C4-2B (cell line): ENCODE results near the gene OR11G2.
"Not testable (repeated sequence)": the region's sequence is repeated elsewhere in the genome, so short reads cannot be mapped to it uniquely, and the experiment has no call there.

Experiments used
- H3K27ac ChIP-seq: fragments of 450-650 bp; 2 replicates; pipeline ENCODE4 v1.5.1; 2017
- CTCF ChIP-seq: fragments of 450-650 bp; conservative IDR thresholded peaks from 2 replicates; pipeline ENCODE4 v1.5.1; 2017; ENCODE audit warnings: mild to moderate bottlenecking
- ZFX ChIP-seq: fragments of 450-650 bp; IDR thresholded peaks from 2 replicates; pipeline ENCODE4 v1.6.1; 2017

OR11G2 gene

GRCh38 chr14:20190596-20190995 lies at the start of gene OR11G2:
TSS of gene OR11G2 (plus strand) at chr14:20190896. CDS start at chr14:20197438, 6,542 bp downstream.
- no peak for TF ChIP-seq CTCF
- no peak for TF ChIP-seq ZFX
- H3K27ac ChIP-seq: no peak within 1 kb of the TSS

- no peak overlapping the region for H3K27ac ChIP-seq
- TF ChIP-seq ZFX: no peak
- TF ChIP-seq CTCF: peak; percentile 41
Observed at GRCh38 chr14:20143911-20144310, 46.8 kb upstream of the OR11G2 start.

GRCh38 chr14:20144820-20145219 lies 45.9 kb upstream of the OR11G2 start:
- no peak for TF ChIP-seq CTCF
- TF ChIP-seq ZFX: no peak
- H3K27ac ChIP-seq: no peak overlapping the region

- no peak overlapping the region for H3K27ac ChIP-seq
- TF ChIP-seq CTCF (no peak), ZFX (no peak)
Observed at GRCh38 chr14:20164462-20164861, 26.2 kb upstream of the OR11G2 start.

GRCh38 chr14:20167091-20167490 lies 23.6 kb upstream of the OR11G2 start:
- no peak for TF ChIP-seq ZFX
- TF ChIP-seq CTCF: no peak
- no peak overlapping the region for H3K27ac ChIP-seq

- not testable (repeated sequence) for H3K27ac ChIP-seq
Observed at GRCh38 chr14:20169852-20170251, 20.8 kb upstream of the OR11G2 start.

- not testable (repeated sequence) for H3K27ac ChIP-seq
Observed at GRCh38 chr14:20174205-20174604, 16.5 kb upstream of the OR11G2 start.

- no peak overlapping the region for H3K27ac ChIP-seq
- TF ChIP-seq ZFX (no peak), CTCF (no peak)
Observed at GRCh38 chr14:20176330-20176729, 14.4 kb upstream of the OR11G2 start.
